AG10803 (cell line): Measurements from ENCODE around the gene CDK19.
"Not testable (repeated sequence)": the region's sequence is repeated elsewhere in the genome, so short reads cannot be mapped to it uniquely, and the experiment has no call there.

Experiments
- DNase-seq: peaks from one replicate; pipeline ENCODE4 v3.0.0; 2010; ENCODE audit warnings: low read depth
- H3K4me3 ChIP-seq: 2 replicates; pipeline ENCODE4 v1.5.1; 2011; ENCODE audit warnings: mild to moderate bottlenecking, low read length, control low read depth
- TF ChIP-seq, protein P1 (sequence below): conservative IDR thresholded peaks from 2 replicates; pipeline ENCODE4 v1.5.1; 2011; ENCODE audit warnings: mild to moderate bottlenecking, low read length, control low read depth, inconsistent platforms

The CDK19 gene

DNA sequence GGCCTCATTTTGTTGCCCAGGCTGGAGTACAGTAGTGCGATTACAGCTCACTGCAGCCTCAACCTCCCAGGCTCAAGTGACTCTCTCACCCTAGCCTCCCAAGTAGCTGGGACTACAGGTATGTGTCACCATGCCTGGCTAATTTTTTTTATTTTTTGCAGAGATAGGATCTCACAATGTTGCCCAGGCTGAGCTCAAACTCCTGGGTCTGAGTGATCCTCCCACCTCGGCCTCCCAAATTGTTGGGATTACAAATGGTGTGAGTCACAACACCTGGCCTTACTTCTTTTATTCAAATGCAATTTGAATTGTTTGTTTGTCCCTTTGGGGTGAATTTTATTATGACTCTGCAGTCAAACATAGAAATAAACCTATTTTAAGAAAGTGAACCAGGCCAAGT is 207.1 kb downstream of the CDK19 start:
- no peak overlapping the region for H3K4me3 ChIP-seq
- no peak for DNase-seq
- TF ChIP-seq, protein P1, sequence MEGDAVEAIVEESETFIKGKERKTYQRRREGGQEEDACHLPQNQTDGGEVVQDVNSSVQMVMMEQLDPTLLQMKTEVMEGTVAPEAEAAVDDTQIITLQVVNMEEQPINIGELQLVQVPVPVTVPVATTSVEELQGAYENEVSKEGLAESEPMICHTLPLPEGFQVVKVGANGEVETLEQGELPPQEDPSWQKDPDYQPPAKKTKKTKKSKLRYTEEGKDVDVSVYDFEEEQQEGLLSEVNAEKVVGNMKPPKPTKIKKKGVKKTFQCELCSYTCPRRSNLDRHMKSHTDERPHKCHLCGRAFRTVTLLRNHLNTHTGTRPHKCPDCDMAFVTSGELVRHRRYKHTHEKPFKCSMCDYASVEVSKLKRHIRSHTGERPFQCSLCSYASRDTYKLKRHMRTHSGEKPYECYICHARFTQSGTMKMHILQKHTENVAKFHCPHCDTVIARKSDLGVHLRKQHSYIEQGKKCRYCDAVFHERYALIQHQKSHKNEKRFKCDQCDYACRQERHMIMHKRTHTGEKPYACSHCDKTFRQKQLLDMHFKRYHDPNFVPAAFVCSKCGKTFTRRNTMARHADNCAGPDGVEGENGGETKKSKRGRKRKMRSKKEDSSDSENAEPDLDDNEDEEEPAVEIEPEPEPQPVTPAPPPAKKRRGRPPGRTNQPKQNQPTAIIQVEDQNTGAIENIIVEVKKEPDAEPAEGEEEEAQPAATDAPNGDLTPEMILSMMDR, result no peak

DNA sequence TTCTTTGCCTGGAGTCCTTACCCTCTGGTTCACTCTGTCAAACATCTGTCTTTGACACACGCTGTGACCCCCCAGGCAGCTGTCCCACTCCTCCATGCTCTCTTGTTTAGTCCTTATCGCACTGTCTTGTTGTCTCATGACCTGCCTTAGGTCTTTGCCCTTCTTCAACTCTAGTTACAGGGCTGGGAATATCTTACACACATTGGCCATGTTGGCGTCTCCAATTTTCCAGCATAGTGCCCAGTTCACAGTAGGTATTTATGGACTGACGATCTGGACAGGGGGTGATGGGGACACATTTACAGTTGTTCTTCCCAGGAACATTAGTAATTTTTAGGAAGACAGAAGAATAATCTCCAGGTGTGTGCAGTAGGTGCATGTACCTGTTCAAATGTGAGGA is 209.1 kb downstream of the CDK19 start:
- no peak for DNase-seq
- TF ChIP-seq, protein P1, result no peak
- H3K4me3 ChIP-seq, result no peak overlapping the region

DNA sequence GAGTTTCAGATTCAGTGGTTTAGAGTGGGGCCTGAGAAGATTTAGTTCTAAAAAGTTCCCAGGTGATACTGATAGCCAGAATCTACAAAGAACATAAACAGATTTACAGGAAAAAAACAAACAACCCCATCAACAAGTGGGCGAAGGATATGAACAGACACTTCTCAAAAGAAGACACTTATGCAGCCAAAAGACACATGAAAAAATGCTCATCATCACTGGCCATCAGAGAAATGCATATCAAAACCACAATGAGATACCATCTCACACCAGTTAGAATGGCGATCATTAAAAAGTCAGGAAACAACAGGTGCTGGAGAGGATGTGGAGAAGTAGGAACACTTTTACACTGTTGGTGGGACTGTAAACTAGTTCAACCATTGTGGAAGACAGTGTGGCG is 214.6 kb downstream of the CDK19 start:
- not testable (repeated sequence) for H3K4me3 ChIP-seq, DNase-seq

DNA sequence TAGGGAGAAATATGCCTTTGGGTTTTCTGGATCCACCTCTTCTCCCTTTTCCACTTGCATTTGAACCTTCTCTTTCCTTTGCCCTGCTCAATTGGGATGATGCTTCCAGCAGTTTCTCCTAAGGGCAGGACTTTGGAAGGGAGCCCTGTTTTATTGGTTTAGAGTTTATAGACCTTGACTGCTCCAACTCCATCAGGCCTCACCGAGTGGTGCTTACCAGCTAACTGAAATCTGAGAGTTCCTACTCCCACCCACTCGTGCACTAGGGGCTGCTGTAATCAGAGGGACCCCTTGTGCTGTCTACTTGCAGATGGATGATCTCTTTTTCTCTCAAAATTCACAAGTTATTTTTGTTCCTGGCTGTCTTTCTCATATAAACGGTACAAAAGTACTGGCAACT is 217.5 kb downstream of the CDK19 start:
- H3K4me3 ChIP-seq, result no peak overlapping the region
- TF ChIP-seq, protein P1, result no peak

DNA sequence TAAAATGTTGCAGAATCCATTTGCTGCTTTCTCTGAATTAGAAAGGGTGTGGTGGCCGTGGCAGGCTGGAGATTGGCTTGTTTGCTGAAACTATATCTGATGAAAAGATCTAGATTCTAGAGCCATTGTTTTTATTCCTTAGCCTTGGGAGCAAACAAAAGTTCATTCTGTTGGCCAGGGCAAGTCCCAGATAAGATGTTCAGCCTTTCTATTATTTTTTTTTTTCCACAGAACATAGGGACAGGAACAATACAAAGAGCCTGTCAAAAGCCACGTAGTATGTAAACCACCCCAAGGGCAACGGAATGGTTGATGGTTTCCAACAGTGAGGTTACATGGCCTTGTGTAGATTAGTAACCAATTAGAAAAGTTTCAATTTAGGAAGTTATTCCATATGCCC is 218.9 kb downstream of the CDK19 start:
- DNase-seq, result no peak
- no peak overlapping the region for H3K4me3 ChIP-seq
- TF ChIP-seq, protein P1, result no peak

More for the DNA sequence above, 217.5 kb downstream of the CDK19 start:
- DNase-seq, result no peak

DNA sequence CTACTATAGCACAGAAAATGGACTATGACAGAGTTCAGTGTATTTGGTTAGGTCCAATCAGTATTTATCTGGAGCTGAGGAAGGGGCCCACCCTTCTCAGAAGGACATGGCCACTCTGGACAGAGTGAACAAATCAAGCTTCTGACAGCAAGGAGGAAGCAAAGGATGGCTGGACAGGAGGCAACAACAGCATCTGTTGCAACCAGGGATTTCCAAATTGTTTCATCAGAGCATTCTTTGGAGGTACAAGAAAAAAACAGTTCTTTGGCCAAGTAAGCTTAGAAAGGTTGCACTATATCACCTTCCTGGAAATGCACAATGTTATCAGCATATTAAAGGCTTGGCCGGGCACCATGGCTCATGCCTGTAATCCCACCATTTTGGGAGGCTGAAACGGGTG is 220.2 kb downstream of the CDK19 start:
- no peak overlapping the region for H3K4me3 ChIP-seq
- DNase-seq, result no peak
- TF ChIP-seq, protein P1, result no peak

DNA sequence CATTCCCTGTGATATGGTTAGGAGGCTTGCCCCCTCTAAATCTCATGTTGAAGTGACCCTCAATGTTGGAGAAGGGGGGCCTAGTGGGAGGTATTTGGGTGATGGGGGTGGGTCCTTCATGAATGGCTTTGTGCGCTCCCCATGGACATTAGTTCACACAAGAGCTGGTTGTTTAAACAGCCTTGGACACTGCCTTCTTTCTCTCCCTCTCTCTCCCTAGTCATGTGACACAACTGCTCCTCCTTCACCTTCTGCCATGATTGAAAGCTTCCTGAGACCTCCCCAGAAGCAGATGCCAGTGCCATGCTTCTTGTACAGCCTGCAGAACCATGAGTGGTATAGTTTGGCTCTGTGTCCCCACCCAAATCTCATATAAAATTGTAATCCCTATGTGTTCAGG is 221.6 kb downstream of the CDK19 start:
- no peak for DNase-seq
- TF ChIP-seq, protein P1, result no peak
- no peak overlapping the region for H3K4me3 ChIP-seq

DNA sequence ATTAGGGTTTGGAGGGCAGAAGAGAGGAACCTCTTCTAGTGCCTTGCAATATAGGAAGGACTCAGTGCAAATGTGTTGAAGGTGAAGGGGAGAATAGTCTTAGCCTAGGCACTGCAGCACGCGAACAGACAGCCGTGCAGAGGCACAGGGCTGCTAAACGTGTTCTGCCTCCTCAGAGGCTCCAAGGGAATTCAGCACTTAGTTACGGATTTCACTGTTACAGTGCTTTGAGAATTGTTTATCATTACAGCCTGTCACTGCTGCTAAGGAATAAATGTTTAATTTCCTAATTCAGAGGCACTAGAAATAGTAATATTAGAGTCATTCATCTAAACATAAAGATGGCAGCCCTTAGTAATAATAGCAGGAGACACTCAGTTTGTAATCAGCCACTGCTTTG is 222.5 kb downstream of the CDK19 start:
- DNase-seq, result no peak
- H3K4me3 ChIP-seq, result no peak overlapping the region
- TF ChIP-seq, protein P1, result no peak
